Liver (tissue), 3 donors: ENCODE data around the gene ARAP2.

ENCODE experiments used
- GABPA ChIP-seq, 2 donors: IDR thresholded peaks in 1 of 2; conservative IDR thresholded peaks in 1 of 2; 2 replicates each; pipeline ENCODE4 v1.6.1; 2016; ENCODE audit warnings: antibody characterized with exemption in 2 of 2, mild to moderate bottlenecking in 1 of 2, moderate library complexity in 1 of 2
- MAX ChIP-seq: IDR thresholded peaks from 2 replicates; pipeline ENCODE4 v1.6.1; 2016; ENCODE audit warnings: antibody characterized with exemption
- RAD21 ChIP-seq, 2 donors: IDR thresholded peaks; 2 replicates each; pipeline ENCODE4 v1.6.1; 2016; ENCODE audit warnings: antibody characterized with exemption in 2 of 2, mild to moderate bottlenecking in 2 of 2
- REST ChIP-seq: IDR thresholded peaks from 2 replicates; pipeline ENCODE4 v1.6.1; 2016; ENCODE audit warnings: antibody characterized with exemption, mild to moderate bottlenecking
- SP1 ChIP-seq: IDR thresholded peaks from 2 replicates; pipeline ENCODE4 v1.6.1; 2018; ENCODE audit warnings: antibody characterized with exemption, mild to moderate bottlenecking
- TAF1 ChIP-seq: conservative IDR thresholded peaks from 2 replicates; pipeline ENCODE4 v1.6.1; 2016; ENCODE audit warnings: antibody characterized with exemption, mild to moderate bottlenecking
- TF ChIP-seq, protein P1 (sequence below): fragments of 150-350 bp; IDR thresholded peaks from 2 replicates; pipeline ENCODE4 v1.5.1; 2017; ENCODE audit warnings: improper control_type of control experiment, low read depth, low read length; ENCODE audit not compliant: missing input control
- TF ChIP-seq, protein P2 (sequence below): IDR thresholded peaks from 2 replicates; pipeline ENCODE4 v1.6.1; 2016; ENCODE audit warnings: antibody characterized with exemption
- donor health status: healthy.
- donor health status: healthy.

DNA sequence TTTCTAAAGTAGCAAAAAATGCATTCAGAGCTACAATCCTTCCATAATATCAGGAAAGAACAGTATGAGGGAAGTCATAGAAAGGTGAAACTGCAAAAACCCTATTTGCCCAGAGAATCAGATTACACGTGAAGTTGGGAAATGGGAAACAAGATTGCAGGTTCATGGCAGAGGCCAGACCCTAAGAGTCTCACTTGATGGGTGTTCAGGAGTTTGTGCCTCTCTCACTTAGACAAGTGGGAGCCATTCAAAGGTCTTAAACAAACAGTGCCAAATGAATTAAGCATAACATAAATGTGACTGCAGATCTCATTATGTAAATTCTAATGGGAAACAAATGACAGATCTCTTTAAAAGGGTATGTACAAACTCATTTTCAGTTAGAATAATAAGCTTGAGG, 91.6 kb downstream of the ARAP2 start:
- TF ChIP-seq MAX, result no peak
- no peak for TF ChIP-seq TAF1
- TF ChIP-seq, protein P1, sequence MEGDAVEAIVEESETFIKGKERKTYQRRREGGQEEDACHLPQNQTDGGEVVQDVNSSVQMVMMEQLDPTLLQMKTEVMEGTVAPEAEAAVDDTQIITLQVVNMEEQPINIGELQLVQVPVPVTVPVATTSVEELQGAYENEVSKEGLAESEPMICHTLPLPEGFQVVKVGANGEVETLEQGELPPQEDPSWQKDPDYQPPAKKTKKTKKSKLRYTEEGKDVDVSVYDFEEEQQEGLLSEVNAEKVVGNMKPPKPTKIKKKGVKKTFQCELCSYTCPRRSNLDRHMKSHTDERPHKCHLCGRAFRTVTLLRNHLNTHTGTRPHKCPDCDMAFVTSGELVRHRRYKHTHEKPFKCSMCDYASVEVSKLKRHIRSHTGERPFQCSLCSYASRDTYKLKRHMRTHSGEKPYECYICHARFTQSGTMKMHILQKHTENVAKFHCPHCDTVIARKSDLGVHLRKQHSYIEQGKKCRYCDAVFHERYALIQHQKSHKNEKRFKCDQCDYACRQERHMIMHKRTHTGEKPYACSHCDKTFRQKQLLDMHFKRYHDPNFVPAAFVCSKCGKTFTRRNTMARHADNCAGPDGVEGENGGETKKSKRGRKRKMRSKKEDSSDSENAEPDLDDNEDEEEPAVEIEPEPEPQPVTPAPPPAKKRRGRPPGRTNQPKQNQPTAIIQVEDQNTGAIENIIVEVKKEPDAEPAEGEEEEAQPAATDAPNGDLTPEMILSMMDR, result no peak
- no peak for TF ChIP-seq REST
- TF ChIP-seq SP1, result no peak
- TF ChIP-seq GABPA (IDR thresholded peaks at IDR 0.05 in 1 of 2, conservative IDR thresholded peaks at IDR 0.05 in 1 of 2), result no peak
- TF ChIP-seq, protein P2, sequence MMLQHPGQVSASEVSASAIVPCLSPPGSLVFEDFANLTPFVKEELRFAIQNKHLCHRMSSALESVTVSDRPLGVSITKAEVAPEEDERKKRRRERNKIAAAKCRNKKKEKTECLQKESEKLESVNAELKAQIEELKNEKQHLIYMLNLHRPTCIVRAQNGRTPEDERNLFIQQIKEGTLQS, result no peak
- TF ChIP-seq RAD21 (IDR thresholded peaks at IDR 0.05), result no peak
